Type B pancreatic cell (in vitro differentiated cells): ENCODE data around the gene SSH3. TPM values are rescaled to one million over a fixed set of nuclear protein-coding genes. Genes with fewer than 3 reads are reported as not detected.

ENCODE experiments used
- DNase-seq: peaks from one replicate; pipeline ENCODE4 v3.0.0; 2021; ENCODE audit warnings: mixed read lengths; ENCODE audit not compliant: unreplicated experiment; ENCODE audit errors: extremely low spot score
- H3K27ac Mint-ChIP-seq: 2 replicates; pipeline ENCODE4 v1.8.0; 2021; ENCODE audit warnings: mild to moderate bottlenecking, mixed read lengths
- H3K27me3 Mint-ChIP-seq: 2 replicates; pipeline ENCODE4 v1.8.0; 2021; ENCODE audit warnings: mixed read lengths
- H3K36me3 Mint-ChIP-seq: 2 replicates; pipeline ENCODE4 v1.8.0; 2021; ENCODE audit warnings: mixed read lengths
- H3K4me1 Mint-ChIP-seq: one replicate; pipeline ENCODE4 v1.8.0; 2021; ENCODE audit warnings: mixed read lengths; ENCODE audit not compliant: unreplicated experiment
- H3K4me3 Mint-ChIP-seq: 2 replicates; pipeline ENCODE4 v1.8.0; 2021; ENCODE audit warnings: mild to moderate bottlenecking, mixed read lengths
- H3K9me3 Mint-ChIP-seq: 2 replicates; pipeline ENCODE4 v1.8.0; 2021; ENCODE audit warnings: mixed read lengths
- total RNA-seq: library from RNA; stranded (reverse); gene quantifications from 2 replicates; pipeline ENCODE4 v1.2.1, GENCODE V29; 2021; ENCODE audit warnings: low replicate concordance
- TF ChIP-seq, protein P1 (sequence below): fragments of 200-600 bp; sonication (generic); conservative IDR thresholded peaks from 2 replicates; pipeline ENCODE4 v1.5.0; 2021; ENCODE audit warnings: antibody characterized with exemption, mild to moderate bottlenecking

The SSH3 gene
- total RNA-seq, 1 donor from 2014 or later = 32.0 TPM

DNA sequence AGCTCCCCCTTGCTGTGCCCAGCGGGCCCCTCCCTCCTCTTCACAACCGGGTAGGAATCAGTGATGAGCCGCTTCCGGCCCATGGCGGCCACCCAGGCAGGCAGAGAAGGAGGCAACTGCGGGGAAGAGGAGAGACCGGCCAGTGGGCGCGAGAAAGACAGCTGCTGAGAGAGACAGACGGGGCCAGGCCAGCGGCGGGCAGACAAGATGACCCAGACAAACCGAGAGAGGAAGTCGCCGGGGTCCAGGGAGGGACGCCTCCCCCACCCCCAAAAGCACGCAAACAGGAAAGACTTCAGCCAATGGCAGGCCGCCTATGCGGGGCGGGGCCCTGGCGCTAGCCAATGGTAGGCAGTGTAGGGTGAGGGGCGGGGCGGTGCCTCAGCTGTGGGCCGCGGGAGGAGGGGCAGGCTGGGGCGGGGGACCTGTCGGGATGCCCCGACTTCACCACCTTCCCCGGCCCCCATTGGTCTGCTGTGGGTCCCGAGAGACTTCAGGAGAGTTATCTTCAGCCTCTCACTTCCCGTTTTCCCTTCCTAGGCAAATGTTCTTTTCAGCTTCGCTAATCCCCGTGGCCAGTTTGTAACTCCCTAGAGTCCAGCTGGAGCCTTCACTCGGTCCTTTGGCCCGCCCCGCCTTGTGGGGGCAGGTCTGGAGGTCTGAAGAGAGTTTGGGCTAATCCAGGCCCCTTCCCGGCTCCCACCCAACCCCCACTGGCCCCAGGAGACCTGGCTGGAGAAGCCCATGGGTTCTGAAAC, 50.2 kb downstream of the SSH3 start, which contains the start of gene POLD4:
Gene POLD4, minus strand, starts transcription at position 230 of the 758 bp plus-strand sequence. Its CDS starts 147 bp downstream, at position 83.
- no peaks in the 10 kb centered on the region for H3K27me3 Mint-ChIP-seq
- peaks cover 38% of the 10 kb centered on the region for H3K4me1 Mint-ChIP-seq
- no peaks in the 10 kb centered on the region for H3K36me3 Mint-ChIP-seq
- H3K27ac Mint-ChIP-seq = peak within 1 kb of the TSS; percentile 94
- DNase-seq = peak; percentile 94
- peak within 1 kb of the TSS; percentile 94 for H3K4me3 Mint-ChIP-seq
- TF ChIP-seq, protein P1, sequence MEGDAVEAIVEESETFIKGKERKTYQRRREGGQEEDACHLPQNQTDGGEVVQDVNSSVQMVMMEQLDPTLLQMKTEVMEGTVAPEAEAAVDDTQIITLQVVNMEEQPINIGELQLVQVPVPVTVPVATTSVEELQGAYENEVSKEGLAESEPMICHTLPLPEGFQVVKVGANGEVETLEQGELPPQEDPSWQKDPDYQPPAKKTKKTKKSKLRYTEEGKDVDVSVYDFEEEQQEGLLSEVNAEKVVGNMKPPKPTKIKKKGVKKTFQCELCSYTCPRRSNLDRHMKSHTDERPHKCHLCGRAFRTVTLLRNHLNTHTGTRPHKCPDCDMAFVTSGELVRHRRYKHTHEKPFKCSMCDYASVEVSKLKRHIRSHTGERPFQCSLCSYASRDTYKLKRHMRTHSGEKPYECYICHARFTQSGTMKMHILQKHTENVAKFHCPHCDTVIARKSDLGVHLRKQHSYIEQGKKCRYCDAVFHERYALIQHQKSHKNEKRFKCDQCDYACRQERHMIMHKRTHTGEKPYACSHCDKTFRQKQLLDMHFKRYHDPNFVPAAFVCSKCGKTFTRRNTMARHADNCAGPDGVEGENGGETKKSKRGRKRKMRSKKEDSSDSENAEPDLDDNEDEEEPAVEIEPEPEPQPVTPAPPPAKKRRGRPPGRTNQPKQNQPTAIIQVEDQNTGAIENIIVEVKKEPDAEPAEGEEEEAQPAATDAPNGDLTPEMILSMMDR = no peak
- no peaks in the 10 kb centered on the region for H3K9me3 Mint-ChIP-seq

DNA sequence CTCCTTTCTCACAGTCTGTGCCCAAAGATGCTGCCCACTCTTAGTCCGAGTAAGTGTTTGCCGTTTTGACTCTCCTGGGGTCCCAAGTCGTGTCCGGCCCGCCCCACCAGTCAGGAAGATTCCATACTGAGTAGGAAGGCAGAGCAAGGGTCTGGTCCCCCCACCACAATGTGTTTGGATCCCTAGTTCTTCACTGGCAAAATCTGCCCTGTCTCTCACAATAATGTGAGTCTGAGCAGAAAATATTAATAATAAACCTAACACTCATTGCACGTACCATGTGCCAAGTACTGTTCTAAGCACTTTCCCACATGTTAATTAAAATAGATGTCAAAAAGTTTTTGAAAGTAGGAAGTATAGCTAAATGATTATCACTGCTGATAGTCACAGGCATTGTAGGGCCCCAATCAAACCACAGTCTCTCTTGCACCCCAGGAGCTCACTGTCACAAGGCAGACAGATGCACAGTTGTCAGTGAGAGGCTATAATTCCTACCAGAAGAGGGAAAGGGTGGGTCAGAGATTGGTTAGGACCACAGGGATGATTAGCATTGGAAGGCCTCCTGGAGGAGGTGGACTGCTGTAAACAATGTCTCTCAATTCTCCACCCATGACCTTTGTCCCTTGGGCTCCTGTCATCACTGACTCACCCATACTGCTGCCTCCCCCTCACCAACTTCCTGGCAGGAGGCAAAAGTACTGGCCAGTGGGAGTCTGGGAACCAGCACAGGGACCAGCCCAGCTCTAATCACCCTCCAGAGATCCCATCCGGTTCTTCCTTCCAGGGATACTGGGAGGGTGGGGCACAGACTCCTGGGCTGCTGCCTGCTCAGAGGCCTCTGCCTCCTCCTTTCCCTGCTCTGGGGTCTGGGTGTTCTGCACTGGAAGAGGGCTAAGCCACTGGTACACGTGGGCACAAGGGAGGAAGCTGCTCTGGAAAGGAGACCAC, 51.0 kb downstream of the SSH3 start:
- TF ChIP-seq, protein P1 = no peak
- Mint-ChIP-seq H3K9me3 (no peaks in the 10 kb centered on the region), H3K36me3 (no peaks in the 10 kb centered on the region), H3K4me1 (peaks cover 30% of the 10 kb centered on the region), H3K27ac (peak overlapping the region; percentile 94), H3K4me3 (peak overlapping the region; percentile 94), H3K27me3 (no peaks in the 10 kb centered on the region)
- no peak for DNase-seq

DNA sequence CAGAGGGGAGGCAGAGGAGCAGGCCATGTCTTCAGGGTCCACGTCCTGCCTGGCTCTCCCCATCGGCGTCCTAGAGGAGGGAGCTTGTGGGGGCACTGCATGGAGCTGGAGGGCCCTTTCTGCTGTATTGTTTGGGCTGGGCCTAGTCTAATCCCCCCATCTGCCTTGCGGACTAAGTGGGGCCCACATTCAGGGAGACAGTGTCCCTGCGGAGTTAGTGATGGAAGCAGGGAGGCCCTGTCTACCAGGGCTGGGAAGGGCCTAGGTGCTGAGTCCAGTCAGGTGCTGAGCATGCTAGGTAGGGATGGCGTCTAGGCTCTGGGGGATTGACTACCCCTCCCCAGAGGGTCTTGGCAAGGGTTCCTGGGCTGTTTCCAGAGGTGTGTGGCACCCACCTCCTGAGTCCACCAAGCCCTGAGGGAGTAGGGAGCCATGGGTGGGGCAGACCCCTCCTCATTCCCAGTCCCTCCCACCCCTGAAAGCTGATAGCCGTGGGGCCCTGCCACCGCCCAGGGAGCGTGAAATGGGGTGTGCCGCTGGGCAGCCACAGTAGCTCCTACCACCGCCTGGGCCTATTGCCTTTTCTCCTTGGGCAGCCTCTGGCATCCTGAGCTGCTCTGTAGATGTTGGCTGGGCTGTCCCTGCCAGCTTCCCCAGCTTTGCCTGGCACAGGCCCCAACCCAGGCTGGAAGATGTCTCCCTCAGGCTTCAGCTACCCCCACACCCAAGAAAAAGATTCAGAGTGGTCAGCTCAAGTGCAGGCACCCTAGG, 51.9 kb downstream of the SSH3 start:
- H3K36me3 Mint-ChIP-seq = no peaks in the 10 kb centered on the region
- H3K27me3 Mint-ChIP-seq = no peaks in the 10 kb centered on the region
- no peaks in the 10 kb centered on the region for H3K9me3 Mint-ChIP-seq
- TF ChIP-seq, protein P1 = no peak
- peak overlapping the region; percentile 94 for H3K27ac Mint-ChIP-seq
- DNase-seq = no peak
- peaks cover 30% of the 10 kb centered on the region for H3K4me1 Mint-ChIP-seq
- H3K4me3 Mint-ChIP-seq = no peak overlapping the region

DNA sequence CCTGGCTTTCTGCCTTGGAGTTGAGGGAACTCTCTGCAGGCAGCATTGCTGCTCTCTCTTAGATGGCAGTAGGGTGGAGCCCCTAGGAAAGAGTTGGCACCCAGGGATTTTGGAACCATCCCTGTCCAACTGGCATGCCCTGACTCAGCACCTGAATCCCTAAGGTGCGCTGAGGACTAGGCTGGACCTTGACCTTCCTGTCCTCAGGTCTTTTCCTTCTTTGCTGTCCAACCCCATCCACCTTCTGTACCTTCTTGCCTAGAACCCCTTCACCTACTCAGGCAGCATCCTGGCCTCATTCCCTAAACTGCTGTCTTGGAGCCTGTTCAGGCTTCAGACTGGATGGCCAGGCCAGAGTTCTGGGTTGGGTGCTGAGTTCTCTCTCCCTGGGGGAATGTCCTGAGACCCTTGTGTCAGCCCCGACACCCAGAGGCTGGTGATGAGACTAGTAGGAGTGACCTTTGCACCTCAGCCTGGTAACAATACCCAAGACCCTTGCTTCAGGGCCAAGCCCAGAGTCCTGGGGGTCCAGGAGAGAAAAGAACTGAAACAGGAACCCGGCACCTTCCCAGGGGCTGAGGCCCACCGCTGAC, 52.6 kb downstream of the SSH3 start:
- Mint-ChIP-seq H3K27ac (no peak overlapping the region), H3K27me3 (no peaks in the 10 kb centered on the region), H3K4me1 (peaks cover 30% of the 10 kb centered on the region), H3K4me3 (no peak overlapping the region), H3K36me3 (no peaks in the 10 kb centered on the region), H3K9me3 (no peaks in the 10 kb centered on the region)
- DNase-seq = no peak
- TF ChIP-seq, protein P1 = no peak

DNA sequence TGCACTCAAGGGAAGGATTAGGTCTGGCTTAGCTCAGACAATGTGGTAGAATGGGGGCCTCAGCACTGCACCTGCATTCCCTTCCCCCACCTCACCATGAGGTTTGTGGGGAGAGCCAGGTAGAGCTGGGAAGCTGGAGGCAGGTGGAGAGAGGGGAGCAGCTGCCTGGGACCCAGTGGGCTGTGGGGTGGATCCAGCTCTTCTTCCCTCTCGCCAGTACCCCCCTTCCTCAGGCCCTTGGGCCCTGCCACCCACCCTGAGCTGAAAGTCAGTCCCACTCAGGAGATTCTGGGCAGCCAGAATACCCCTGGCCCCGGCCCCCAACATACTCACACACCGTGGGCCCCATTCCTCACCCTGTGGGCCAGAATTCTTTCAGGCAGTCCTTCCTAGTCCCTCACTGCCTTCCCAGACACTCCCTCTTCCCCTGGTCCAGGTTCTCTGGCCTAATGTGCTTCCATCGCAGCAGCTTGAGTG, 53.1 kb downstream of the SSH3 start:
- no peaks in the 10 kb centered on the region for H3K36me3 Mint-ChIP-seq
- no peaks in the 10 kb centered on the region for H3K27me3 Mint-ChIP-seq
- H3K4me3 Mint-ChIP-seq = peak overlapping the region; percentile 73
- TF ChIP-seq, protein P1 = no peak
- DNase-seq = no peak
- no peaks in the 10 kb centered on the region for H3K9me3 Mint-ChIP-seq
- H3K4me1 Mint-ChIP-seq = peaks cover 25% of the 10 kb centered on the region
- peak overlapping the region; percentile 74 for H3K27ac Mint-ChIP-seq
